HK-2 (cell line): ENCODE data around the gene AOAH.
"Not testable (repeated sequence)": the region's sequence is repeated elsewhere in the genome, so short reads cannot be mapped to it uniquely, and the experiment has no call there.

Experiments used
- DNase-seq: peaks from one replicate; pipeline ENCODE4 v3.0.0-alpha.2; 2018; ENCODE audit not compliant: unreplicated experiment

The AOAH gene

DNA sequence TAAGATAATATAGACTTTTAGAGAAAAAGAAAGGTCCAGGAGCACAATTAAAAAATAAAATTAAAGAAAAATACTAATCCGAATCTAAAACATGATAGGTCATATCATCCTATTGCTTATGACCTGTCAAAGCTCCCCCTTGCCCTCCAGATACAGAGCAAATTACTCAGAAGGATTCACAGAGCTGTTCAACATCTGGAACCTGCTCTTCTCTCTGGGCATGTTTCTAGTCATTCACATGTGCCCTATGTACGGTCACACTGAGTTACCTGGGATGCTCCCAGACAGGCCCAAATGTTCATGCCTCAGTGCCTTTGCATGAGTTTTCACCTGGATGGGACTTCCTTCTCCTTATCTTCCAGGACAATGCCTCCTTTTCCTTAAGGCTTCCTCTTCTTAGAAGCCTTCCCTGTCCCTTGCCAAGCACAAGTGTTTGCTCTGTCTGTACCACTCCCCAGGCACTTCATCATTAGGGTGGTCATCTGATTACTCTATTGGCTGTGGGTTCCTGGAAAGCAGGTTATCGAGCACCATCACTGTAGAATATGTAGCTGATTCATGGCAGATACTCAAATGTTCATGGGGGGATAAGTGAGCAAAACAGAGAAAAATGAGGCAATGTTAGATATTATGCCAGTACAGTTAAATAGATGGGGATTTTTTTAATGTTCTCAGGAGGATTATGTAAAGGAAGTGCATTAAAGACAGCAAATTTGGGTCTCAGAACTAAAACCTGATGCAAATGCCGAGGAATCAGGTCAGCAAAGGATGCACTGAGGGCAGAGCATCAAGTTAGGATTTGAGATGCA lies 12.0 kb upstream of the AOAH start:
- no peak for DNase-seq

DNA sequence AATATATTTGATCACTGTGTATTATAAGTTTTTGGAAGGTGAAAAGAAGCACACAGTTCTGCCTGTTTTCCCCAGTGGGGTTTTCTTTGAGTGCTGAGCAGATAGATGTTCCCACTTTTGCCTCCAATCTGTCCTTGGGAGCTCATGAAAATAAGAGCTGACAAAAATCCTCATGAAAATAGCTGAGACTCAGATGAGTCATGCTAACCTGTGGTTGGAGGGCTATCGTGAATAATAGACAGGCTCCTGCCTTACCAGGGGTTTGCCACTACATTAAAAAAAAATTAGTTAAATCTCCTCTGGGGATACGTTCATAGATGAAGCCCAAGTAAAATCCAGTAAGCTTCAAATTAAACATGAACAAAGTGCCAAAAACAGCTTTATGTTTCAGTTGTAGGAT lies 10.9 kb upstream of the AOAH start:
- DNase-seq: no peak

DNA sequence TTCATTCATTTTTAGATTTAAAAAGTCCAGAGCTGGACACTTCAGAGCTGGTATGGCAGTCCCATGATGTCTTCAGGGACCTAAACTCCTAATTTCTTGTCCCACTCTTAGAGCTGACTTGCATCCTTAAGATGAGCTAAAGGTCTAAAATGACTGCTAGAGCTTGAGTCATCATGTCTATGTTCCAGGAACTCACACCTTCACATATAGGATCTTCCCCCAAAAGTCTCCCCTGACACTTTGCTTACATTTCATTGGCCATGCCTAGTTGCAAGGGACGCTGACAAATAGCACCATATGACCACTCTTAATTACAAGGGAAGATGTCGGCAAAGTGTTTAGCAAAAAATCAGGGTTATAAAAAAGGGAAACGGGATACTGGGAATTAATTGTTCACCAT lies 10.4 kb upstream of the AOAH start:
- DNase-seq: no peak

DNA sequence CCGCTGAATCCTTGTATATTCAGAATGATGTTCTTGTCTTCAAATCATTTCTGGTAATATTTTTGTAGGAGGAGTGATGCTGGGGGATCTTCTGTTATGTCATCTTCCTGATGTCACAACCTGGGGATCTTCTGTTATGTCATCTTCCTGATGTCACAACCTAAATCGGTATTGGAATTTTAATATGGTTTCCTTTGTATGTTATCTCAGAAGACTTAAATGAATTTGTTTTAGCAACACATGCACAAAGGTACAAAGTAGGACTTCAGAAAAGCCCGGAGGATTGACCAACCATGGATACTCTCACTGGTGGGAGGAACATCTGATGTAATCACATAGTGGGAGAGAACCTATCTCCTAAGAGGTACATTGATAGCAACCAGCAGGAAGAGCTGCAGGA lies 9.1 kb upstream of the AOAH start:
- DNase-seq: no peak

DNA sequence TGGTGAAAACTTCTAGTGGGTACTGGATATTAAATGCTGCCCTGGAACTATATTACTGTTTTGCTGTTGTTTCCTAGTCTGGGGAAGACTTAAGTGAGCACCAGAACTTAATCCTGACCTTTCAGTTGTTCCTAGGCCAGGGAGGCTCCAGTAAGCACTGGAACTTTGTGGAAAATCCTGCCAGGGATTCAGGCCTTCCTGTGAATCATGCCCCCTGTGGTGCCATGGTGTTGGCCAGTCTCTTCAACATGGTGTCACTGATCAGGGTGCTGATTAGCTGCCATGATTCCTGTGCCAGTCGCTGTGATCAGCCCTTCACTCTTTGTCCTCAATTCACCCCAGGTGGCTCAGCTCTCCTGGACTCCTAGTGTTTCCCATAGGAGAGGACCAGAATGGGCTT lies 8.5 kb upstream of the AOAH start:
- DNase-seq: no peak

DNA sequence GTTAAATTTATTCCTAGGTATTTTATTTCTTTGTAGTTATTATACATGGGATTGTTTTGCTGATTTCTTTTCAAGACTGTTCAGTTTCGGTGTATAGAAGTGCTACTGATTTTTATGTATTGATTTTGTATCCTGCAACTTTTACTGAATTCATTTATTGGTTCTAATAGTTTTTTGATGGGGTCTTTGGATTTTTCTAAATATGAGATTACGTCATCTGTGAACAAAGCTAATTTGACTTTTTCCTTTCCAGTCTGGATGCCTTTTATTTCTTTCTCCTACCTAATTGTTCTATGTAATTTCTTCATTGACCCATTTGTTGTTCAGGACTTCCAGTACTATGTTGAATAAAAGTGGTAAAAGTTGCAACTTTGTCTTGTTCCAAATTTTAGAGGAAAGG lies 5.8 kb upstream of the AOAH start:
- no peak for DNase-seq

DNA sequence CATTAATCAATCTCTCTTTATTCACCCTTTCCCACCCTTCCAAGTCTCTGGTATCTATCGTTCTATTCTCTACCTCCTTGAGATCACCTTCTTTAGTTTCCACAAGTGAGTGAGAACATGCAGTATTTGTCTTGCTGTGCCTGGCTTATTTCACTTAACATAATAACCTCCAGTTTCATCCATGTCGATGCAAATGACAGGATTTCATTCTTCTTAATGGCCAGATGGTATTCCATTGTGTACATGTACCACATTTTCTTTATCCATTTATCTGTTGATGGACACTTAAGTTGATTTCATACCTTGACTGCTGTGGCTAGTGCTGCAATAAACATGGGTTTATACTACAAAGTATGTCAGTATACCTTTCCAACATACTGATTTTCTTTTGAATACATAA lies 3.8 kb upstream of the AOAH start:
- no peak for DNase-seq

DNA sequence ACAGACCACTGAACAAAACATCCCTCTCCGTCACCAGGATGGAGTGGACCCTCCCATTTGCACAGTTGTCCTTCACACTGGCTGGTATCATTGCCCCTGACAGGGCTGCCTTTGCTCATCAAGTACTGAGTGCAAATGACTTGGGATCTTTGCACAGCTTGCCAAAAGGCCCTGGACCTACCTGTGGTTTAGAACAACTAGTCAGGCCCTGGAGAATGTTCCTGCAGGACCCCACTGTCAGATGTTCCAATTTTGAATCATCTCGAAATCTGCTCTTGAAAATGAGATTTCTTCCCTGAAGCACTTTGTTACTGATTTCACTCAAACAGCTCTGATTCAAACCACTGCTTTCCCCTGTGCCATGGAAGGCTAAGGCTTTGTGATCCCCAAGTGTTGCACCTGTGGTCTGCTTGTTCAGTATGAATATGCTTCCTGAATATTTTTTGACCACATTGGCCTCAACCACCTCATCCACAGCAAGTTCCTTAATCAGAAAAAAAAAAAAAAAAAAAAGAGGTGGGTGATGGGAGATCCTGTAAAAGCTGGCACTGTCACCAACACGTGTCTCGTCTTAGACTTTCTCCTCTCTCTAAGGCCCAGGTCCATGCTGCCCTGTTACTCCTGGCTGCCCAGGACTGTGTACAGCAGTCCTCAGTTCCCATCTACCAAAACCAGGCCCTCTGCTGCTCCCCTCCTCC lies 2.7 kb upstream of the AOAH start:
- no peak for DNase-seq

DNA sequence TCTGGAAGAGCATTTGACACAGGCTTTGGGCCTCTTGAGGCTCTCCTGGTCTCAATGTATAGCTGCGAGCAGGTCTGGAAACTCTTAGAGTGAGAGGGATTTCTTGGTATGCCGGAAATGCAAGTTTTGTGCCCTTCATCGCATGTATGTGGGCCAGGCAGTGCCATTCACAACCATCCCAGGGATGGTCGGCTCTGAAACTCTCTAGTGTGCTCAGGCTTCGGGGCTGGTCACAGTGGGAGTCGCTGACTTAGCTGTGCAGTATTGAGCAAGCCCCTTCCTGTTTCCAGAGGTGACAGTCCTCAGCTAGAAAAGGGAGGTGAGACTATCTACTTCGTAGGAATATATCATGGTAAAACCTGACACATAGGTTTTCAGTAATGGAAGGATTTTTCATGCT lies 2.0 kb upstream of the AOAH start:
- DNase-seq: no peak

DNA sequence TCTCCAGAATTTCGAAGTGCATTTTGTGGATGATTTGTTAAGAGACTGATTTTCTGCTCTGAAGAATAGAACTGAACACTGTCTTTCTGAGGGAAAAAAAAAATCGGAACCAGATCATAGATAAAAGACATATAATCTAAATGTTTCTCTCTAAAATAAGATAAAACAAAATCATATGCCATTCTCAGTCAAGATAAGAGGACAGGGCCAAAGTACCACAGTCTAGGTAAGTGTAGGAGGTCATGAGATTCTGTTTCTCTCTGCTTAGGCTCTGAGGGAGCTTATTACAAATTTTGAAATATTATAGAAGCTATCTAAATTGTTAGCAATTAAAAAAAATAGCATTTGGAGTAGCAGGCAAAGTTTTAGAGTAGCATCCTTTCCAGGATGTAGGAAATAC lies 702 bp upstream of the AOAH start:
- no peak for DNase-seq

DNA sequence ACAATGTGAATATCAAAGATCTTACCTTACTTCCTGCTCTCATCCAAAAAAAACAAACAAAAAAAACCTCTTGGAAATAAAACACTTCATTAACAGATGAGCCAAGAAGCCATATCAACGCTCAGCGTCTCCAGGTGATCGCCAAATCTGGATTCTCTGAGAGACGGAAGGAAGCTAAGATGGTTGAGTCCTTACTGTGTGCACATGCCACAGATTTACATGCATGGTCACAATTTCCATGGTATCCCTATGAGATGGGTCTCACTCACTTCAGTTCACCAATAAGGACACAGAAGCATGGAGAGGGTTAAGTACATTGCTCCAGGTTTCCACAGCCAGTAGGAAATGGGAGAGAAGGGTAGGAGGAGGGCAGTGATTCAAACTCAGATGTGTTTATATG lies 1.0 kb downstream of the AOAH start:
- DNase-seq: no peak

DNA sequence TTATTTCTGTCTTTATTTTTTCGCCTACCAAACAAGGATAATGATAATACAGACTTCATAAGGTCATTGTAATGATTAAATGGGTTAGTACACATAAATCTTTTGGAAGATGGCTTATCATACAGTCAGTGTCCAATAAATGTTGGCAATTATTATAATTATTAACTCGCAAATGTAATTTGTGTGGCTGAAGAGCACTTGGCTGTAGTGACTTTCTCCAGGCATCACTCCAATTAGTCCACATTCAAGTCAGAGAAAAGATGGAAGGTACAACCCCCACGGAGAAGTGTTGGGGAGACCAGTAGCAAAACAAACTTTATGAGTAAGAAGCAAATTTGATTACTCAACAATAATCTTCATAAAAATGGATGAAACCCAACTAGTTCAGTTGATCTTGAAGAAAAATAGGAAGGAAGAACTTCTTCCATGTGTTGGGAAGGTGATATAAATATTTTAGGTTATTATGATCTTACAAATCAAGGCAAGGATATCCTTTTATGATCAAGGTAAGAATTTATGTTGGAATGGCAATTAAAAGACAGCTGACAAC lies 5.1 kb downstream of the AOAH start:
- DNase-seq: no peak

DNA sequence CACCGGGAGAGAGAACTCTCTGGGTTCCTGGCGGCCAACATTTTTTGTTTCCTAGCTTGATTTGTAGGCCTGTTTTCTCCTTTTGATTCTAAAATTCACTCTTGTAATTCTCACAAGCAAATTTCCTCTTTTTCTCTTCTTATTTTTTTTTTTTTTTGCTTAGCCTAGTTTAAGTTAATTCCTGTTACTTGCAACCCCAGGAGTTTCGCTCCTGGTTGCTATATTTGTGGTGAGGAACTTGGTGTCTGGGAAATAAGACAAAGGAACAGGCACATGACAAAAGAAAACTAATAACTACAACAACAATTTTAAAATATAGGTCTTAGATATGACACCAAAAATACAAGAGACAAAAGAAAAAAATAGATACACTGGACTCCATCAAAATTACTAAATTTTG lies 6.7 kb downstream of the AOAH start:
- DNase-seq: no peak

DNA sequence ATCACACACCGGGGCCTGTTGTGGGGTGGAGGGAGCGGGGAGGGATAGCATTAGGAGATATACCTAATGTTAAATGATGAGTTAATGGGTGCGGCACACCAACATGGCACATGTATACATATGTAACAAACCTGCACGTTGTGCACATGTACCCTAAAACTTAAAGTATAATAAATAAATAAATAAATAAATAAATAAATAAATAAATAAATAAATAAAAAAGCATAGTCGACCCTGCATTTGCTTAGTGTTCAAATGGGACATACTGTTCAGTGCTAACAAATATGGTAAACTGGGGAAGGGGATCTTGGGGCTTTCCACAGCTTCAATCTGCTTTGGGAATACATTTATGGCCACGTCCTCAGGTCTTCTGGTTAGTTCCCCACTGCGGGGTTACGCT lies 7.5 kb downstream of the AOAH start:
- not testable (repeated sequence) for DNase-seq

DNA sequence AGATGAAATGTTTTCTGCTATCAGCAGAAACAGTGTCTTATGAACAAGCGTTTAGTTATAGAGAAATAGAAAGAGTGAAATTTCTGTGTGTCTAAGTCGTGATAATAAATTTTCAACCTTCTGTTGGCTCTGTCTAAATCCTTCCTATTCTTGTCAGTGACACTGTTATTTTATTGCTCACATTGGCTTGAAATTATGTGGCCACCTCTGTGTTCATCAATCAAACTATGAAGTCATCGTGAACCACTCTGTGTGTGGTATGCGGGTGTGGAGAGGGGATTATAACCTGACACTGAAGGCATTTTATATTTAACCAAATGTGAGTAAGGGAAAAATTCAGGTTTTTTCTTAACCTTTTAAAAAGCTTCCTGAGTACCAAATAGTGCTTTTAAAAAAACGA lies 12.3 kb downstream of the AOAH start:
- DNase-seq: no peak

DNA sequence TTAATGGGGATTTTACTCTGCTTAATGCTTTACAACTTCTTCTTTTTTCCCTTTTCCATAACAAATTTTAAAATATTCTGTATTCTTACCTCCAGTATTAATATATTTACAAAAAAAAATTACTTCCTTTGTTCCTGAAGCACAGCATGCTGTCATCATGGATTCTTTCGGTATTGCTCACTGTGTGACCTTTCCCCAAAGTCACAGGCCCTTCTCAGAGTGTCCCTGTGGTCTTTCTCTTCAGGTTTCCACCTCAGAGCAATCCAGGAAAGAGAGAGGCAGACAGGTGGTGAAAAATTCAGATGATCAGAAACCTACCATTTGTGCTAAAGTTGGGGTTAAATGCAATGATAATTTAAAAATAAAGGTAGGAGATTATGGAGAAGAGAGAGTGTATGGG lies 13.0 kb downstream of the AOAH start:
- DNase-seq: no peak

DNA sequence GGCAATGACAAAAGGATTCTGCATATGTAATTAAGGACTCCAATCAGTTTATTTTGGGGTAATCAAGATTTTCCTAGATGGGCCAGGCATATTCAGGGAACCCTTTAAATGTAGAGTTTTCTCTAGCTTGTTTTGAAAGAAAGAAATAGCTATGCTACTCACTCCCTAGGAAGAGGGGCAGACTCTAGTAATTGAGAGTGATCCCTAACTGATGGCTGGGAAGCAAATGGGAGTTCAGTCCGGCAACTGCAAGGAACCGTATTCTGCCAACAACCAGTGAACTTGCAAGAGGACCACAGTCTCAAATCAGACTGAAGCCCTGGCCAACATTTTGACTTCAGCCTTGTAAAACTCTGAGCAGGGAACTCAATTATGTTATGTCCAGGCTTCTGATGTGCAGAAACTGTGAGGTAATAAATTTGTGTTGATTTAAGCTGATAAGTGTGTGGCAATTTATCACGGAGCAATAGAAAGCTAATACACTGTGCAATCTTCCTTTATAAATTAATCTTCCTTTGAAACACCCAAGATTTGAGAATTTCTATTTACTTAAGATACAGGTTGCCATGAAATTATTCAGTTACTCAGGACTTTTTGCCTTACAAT lies 14.0 kb downstream of the AOAH start:
- DNase-seq: no peak

DNA sequence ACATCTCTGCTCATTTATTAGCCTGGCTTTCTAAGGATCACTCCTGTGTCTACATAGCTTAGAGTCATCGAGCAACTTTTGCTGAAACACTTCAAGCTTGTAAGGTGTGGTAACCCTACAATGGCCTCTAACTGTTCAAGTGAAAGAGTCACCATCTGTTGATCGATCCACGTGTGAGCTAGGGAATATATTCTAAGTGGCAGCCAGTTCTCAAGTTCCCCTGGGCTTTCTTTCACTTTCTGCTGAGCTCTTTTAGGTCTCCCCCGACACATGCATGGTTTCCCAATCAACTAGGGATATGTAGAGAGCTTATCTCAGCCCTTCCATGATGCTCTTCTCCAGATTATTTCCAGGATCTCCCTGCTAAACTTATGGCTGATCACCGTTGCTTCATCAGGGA lies 15.5 kb downstream of the AOAH start:
- DNase-seq: no peak

DNA sequence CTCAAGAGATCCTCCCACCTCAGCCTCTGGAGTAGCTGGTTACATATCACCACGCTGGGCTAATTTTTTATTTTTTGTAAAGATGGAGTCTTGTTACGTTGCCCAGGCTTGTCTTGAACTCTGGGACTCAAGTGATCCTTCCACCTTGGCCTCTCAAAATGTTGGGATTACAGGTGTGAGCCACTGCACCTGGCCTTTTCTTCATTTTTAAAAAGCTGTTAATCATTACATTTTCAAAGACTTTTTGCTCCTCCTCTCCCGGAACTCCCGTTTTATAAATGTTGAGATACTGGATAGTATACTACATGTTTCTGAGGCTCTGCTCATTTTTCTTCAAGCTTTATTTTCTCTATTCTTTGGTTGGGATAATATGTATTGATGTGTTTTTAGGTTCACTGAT lies 16.4 kb downstream of the AOAH start:
- no peak for DNase-seq

DNA sequence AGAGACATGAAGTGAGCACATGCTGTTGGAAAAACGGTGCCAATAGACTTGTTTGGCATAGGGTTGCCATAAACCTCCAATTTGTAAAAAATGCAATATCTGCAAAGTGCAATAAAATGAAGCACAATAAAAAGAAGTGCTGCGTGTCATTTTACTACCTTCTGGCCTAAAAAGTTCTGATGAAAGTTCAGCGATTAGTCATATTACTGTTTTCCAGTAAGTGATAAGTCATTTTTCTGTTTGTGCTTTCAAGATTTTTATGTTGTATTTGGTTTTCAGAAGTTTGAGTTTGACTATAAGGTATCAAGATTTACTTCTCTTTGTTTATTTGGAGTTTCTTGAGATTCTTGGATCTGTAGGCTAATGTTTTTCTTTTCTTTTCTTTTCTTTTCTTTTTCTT lies 16.8 kb downstream of the AOAH start:
- DNase-seq: no peak

DNA sequence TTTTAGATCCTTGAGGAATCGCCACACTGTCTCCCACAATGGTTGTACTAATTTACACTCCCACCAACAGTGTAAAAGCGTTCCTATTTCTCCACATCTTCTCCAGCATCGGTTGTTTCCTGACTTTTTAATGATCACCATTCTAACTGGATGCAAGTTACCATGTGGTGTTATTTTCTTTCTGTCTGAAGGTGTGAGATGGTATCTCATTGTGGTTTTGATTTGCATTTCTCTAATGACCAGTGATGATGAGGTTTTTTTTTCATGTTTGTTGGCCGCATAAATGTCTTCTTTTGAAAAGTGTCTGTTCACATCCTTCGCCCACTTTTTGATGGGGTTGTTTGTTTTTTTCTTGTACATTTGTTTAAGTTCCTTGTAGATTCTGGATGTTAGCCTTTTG lies 20.4 kb downstream of the AOAH start:
- not testable (repeated sequence) for DNase-seq

DNA sequence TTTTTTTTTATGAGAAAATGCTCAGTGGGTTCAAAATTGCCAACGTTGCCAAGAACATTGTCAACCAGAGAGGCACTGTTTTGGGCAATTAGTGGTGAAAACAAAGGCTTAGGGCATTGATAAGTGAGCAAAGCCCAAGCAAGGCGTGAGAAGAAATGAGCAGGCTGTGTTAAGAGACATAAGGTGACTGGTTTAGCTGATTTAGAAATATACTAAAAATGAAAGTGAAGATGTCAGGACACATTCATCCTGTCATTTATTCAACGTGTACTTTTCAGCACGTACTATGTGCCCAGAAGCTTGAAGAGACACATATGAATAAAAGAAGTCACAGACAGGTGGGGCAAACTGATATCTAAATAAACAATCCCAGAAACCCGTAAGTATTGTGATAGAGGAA lies 31.8 kb downstream of the AOAH start:
- no peak for DNase-seq

DNA sequence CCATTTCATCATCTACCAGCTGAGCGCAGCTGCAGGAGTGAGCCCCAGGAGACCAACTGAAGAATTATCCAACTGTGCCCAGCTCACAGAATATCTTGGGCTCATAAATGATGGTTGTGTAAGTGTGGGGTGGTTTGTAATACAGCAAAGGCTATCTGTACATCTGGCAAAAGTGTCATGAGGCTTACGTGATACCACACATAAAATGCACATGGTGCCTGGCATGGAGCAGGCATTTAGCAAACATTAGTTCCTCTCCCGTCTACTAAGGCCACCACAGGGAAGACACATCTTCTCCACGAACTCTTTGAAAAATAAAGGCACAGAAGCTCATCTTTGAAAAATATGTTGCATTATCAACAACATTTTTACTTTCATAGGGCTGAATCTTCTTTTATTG lies 32.3 kb downstream of the AOAH start:
- DNase-seq: no peak
